Stimulated activated CD4-positive, alpha-beta T cell treated with anti-CD3 and anti-CD28 coated beads, Interleukin-1b, Interleukin-23, amount 100 ng/mL, for 1 hour (primary cell): Measurements from ENCODE around the gene KCNJ15.
"Not testable (repeated sequence)": the region's sequence is repeated elsewhere in the genome, so short reads cannot be mapped to it uniquely, and the experiment has no call there.

Source experiments
- DNase-seq, 2 donors: peaks; one replicate each; pipeline ENCODE4 v3.0.0-alpha.2; 2020; ENCODE audit warnings: low read depth in 2 of 2

Gene KCNJ15

DNA sequence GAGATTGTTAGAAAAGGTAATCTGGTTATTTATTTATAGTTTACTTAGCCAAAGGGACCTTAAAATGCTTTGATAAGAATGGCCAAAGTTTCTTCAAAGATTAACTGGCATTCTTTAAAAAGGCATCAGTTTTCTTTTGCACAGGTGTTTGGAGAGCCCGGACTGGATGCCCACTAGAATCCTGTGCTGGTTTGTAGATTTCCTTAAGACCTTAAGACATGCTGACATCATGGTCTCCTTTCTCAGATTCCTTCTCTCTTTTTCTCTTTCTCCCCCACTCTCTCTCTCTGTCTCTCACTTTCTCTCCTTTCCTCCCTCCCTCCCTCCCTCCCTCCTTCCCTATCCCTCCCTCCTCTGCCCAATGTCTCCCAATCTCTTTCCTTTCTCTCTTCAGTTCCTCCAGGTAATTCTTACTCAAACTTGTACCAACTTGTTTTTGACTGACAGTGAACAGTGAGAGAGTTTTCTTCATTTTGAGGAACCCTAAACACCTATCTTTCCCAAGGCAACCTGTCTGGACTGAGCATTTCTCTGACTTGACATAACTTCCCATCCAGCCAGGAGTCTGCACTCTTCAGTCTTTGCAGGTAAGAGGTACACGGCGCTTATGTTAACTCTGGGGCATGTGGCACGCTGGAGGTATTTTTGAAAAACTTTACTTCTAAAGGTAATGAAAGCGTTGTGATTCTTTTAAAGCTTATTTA is at the start of gene KCNJ15:
KCNJ15 (plus strand) TSS at position 393 of the 704 bp plus-strand sequence. CDS start 42,271 bp downstream, outside the sequence.
- no peak for DNase-seq

DNA sequence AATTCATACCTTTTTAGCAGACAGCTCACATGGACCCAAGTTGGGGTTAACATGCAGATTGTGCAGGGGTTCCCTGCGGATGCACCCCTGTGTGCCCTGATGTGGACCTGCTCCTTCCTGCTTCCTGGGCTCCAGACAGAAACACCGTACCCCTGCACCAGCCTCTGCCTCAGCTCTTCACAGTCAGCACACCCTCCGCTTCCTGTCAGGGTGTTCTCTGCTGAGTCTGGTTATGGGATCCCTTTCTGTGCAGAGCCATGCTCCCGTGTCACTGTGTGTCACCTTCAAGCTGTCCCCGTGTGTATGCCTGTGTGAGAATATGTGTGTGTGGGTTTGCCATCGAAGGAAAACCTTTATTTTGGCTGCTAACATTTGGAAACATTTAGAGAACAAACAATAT is 48.7 kb upstream of the KCNJ15 start:
- no peak for DNase-seq

DNA sequence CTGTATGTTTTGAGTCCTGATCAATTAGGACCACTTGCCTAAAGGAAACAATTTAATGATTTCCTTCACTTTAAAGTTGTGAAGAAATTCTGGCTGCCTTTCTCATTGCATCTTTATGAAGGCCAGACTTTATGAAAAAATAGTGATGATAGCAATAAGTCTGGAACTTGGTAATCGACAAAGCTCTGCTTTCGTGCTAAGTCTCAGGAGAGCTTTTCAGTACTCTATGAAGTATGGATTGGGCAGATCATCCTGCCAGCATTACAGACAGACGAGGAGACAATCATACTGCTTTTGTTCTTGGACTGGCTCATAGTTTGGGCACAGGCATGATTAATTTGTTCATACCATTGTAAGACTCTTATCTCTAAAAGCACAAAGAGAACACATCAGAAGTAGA is 45.5 kb upstream of the KCNJ15 start:
- DNase-seq = no peak

DNA sequence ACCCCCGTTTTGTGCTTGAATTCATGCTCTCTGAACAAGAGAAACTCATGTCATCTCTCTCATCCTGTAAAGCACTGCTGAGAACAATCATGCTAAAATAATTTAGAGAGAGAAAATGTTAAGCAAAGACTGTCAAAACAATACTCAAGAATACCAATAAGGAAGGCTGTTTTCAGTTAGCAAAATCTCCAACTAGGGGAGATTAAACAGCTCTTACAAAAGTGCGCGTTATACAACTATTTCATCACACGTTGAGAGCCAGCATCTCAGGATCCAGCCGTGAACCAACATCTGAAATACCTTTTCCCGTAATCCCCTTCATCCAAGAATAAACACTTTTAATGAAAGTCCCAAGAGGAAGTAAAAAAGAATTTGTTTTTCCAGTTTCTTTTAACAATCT is 44.1 kb upstream of the KCNJ15 start:
- no peak for DNase-seq

DNA sequence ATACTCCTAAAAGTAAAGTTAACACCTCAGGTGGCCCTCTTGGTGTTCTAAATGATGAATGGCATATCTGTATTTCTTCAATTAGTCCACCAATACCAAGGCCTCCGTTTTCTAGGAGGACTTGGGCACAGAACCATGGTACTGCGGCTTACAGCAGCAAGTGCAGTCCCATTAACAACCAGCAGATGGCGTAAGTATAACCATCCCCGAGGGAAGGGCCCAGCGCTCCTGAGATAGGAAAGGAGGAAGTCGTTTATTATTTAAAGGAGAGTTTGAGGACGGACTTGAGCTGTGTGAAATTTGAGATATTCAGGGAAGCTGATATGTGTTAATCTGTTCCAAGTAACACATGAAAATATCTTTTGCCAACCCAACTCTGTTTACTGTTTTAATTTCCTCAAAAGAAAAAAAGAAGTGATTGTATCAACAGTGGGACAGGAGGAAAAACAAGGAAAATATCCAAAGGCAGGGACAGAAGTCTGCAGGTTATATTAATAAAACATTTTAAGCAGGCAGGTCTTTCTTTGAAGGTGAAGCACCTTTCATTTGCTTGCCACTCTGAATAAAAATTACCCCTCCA is 37.7 kb upstream of the KCNJ15 start:
- DNase-seq = peak; percentile 25 to 40

DNA sequence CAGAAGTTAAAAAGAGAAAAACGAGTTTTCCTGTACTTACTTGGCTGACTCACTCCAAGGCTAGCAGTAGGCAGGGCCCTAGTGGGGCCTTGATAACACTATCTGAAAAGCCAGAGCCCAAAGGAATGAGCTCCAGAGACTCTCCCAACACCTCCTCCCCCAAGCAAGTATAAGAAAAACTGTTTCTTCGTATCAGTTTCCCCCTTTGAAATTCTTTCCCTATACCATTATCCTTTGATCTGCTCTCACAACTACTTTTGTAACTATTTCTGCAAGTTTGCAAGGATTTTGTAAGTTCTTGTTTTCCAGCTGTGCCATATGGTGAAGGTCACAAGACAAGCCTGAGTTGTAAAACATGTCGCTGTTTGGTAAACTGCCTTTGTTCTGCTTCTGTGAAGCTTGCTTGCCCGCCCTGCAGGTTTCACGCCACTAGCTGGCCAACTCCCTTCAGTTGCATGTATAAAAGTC is 36.5 kb upstream of the KCNJ15 start:
- no peak for DNase-seq

DNA sequence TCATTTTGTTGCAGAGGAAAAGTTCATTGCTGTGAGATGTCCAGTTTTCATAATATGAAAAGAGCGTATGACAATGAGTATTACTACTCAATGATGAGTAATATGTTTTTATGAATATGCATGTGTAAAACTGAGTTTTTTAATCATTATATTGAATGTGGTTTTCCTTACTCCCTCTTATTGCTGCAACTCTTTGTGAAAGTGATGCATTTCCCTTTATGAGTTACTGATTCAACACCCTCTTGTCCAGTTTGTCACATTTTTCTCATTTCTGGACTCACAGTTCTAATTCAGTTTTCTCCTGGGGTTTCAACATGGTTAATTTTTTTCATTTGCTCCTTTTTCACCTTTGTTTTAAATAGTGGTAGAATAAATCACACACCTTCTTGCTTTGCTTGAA is 35.2 kb upstream of the KCNJ15 start:
- no peak for DNase-seq

DNA sequence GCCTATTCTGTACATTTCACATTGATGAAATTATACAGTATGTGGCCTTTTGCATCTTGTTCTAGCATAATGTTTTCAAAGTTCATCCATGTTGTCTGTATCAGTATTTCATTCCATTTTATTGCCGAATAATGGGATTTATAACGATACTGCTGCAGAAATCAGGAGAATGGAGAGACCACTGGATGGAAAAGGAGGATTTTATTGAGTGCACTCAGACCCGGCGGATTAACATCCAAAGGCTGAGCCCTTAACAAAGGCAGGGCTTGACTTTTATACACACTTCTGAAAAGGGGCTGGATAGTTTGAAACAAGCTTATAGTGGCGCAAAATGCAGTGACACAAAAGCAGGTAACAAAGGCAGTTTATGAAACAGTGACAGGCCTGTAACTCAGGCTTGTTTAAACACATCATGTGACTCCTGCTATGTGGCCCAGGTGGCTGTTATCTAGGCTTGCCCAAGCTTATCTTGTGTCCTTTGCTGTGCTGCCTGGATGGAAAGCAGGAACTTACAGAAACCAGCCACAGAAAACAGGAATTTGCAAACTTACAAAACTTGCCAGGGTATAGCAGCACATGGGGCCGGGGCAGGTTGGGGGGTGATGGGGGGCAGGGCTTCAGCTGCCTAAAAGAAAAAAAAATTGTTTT is 32.8 kb upstream of the KCNJ15 start:
- DNase-seq = no peak

DNA sequence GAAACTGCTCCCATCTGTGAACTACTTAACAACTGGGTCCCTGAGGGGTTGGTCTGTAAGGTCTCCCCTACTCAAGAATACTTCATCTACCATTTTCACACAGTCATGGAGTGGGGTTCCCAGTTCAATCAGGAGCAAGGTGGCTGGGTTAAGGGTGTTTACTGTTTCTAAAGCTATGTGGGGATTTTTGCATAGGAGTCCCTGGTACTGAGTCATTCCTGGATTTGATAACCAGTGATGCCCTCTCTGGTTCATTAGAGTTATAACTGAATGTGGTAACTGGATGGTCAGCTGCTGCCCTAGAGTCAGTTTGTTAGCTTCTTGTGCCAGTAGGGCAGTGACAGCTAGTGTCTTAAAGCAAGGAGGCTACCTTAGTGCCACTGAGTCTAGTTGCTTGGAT is 29.4 kb upstream of the KCNJ15 start:
- no peak for DNase-seq

DNA sequence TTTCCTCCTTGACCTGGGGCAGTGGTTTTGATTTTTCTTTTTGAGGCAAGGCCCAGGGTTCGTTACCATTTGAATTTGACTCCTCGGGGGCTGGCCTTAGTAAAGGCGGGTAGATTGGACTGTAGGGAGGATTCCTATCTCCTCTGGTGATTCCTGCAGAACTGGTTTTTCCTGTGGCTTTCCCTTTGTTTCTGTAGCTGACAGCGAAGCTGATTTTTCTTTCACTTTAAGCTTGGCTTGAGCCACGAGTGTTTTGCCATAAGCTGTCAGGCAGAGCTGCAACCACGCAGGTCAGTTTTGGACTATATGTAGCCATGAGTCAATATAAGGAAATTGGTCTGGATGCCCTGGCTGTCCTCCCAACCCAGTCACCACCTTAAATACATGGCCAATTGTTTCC is 28.7 kb upstream of the KCNJ15 start:
- DNase-seq = no peak

DNA sequence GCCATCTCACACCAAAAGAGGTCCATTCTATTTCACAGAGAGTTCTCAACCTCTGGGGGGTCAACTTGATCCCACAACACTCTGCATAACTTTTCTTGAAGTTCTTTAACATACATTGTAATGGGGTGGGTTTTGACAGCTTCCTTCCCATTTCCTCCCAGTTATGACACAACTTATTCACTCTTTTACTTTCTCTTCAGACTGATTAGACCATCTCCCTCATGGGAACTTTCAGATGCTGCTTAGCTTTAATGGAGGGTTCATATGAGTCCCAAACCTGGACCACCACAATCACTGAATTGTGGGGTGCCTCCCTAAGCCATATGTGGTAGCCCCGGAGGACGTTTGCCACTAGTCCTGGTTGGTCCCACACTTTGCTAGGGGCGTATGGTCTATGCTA is 28.3 kb upstream of the KCNJ15 start:
- DNase-seq = no peak

DNA sequence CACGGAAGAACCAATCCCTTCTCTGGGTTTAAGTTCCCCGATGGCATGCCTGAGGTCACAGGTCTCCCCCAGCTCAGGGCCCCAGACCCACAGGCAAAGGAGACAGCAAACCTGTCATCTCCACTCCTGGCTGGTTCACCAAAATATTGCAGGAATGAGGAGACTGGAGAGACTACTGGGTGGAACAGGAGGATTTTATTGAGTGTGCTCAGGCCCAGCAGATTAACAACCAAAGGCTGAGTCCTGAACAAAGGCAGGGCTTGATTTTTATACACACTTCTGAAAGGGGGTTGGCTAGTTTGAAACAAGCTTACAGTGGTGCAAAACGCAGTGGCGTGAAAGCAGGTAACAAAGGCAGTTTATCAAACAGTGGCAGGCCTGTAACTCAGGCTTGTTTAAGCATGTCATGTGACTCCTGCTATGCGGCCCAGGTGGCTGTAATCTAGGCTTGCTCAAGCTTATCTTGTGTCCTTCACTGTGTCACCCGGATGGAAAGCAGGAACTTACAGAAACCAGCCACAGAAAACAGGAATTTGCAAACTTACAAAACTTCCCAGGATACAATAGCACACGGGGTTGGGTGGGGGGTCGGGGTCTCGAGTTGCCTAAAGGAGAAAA is 27.4 kb upstream of the KCNJ15 start:
- DNase-seq = no peak

DNA sequence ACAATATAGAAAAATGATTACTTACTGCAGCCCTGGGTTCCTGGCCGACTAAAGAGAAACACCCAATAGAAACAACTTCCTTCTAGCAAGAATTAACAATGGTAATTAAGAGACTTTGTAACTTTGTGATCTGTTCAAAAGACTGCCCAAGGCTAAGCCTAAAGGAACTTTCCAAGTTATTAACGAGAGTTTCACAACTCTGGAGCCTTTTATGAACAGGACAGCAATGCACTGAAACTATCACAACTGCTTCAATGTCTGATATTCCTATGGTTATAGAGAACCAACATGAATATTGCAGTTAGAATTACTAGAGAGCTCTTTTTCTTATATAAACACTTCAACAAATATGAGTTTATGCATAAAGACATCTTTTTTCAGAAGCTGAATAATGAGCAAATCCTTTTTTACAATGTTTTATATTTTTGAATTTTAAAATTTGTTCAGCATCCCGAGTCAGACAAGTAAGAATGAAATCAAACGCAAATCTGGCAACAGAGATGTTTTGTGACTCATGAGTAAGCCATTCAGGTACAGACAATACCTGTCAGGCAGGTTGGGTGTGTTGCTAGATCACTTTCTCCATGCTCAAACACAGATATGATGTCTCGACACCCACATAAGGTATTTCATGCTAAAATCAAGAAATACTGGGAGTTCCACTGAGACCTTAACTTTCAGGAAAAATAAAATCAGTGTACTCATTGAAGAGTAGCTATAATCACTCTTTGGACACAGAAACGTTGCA is 22.2 kb upstream of the KCNJ15 start:
- DNase-seq = no peak

DNA sequence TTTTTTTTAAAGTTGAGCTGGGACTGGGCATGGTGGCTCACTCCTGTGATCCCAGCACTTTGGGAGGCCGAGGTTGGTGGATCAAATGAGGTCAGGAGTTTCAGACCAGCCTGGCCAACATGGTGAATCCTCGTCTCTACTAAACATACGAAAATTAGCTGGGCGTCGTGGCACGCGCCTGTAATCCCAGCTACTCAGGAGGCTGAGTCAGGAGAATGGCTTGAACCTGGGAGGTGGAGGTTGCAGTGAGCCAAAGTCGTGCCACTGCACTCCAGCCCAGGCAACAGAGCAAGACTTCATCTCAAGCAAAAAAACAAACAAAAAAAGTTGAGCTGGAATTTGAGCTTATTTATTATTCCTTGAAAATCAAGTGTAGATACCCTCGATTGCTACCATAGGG is 21.5 kb upstream of the KCNJ15 start:
- DNase-seq = not testable (repeated sequence)

DNA sequence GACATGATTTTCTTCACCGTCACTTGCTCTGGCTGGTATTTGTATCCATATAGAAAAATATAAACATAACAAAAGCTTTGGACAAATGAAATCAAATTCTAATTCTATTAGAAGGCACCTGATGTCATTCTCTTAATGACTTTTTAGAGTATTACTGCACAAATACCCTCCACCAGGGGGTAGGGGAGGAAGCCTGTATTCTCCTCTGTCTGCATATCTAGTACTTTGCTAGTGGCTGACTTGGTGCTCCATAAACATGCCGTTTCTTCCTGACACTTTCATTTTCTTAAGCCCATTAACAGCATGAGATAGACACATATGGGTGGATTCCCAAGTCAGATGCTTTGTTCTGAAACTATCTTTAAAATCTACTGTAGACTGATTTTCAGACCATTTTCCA is 20.6 kb upstream of the KCNJ15 start:
- no peak for DNase-seq

DNA sequence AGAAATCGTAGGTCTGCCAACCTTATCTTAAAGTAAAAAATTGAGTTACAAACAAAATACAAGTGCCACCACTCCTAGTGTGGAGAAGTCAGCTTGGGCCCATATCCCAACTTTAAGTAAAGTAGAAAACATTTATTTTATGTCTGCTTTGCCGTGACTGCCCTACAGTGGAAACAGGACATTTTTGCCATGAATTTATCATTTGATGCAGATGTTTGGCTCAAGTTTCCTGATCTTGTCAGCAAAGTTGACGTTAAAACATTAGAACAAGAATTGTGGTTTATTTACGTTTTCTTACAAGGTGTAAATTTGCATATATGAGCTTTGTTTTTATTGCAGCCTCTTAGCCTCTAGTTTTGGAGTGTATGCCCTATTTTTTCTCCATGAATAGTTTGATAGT is 17.1 kb upstream of the KCNJ15 start:
- DNase-seq = no peak

DNA sequence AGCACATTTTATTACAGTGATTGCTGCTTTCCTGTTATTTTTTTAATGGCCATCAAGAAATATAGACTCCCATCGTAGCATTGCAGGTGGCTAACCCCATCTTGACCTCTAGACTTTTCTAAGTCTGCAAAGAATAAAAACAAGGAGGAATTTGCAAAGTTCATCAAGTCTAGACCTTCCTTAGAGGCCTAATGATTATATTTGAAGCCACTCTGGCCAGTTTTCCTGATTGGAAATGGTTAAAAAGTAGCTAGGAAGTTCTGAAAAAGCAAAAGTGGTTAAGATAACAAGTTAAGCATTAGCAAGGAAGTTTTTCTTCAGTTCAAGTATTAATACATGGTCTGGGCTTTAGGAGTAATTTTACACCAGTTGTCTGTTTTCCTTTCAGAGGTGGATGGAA is 16.7 kb upstream of the KCNJ15 start:
- no peak for DNase-seq

DNA sequence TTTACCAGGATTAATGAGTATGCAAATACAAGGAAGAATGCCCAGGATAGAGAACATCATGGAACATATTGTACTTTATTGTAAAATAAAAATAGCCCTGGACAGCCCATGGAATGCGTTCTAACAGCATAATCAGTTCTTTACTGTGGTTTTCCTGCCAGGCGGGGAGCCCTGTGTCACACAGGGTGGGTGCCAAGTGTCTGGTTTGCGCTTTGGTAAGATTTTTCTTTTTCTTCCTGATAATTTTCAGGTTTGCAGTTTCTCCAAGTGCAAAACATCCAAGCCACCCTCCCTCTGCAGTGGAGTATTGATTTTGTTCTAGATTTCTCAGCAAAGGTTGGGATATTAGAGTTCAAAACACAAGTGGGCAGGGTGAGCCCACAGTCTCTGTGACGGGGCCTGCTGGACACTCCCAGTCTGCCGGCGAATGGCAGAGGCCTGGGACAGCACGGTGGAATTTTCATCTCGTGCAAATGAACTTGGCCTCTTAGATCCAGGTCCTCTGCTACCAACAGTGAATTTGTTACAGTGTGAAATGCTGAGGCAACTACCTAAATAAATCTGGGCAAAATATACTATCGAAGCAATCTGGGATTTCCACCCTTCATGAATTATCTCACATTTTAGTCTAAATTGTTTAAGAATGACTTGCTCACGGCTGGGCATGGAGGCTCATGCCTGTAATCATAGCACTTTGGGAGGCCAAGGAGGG is 15.6 kb upstream of the KCNJ15 start:
- DNase-seq = no peak

DNA sequence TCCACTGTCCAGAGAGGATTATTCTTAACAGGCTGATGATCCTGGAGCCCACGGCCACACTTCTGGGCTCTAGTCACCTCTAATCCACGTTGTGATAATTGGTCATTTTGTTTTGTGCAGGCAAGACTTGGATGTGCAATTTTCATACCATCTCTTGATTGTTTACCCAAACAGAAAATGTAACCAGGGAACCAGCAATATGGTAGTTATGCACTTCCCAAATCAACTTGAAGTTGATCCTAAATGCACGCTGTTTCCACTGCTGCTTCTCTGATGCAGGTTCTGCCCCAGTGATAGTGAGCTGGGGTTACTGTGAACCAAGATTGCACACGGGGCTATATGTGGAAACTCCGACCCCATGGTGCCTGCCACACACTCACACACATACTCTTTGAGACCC is 14.7 kb upstream of the KCNJ15 start:
- no peak for DNase-seq

DNA sequence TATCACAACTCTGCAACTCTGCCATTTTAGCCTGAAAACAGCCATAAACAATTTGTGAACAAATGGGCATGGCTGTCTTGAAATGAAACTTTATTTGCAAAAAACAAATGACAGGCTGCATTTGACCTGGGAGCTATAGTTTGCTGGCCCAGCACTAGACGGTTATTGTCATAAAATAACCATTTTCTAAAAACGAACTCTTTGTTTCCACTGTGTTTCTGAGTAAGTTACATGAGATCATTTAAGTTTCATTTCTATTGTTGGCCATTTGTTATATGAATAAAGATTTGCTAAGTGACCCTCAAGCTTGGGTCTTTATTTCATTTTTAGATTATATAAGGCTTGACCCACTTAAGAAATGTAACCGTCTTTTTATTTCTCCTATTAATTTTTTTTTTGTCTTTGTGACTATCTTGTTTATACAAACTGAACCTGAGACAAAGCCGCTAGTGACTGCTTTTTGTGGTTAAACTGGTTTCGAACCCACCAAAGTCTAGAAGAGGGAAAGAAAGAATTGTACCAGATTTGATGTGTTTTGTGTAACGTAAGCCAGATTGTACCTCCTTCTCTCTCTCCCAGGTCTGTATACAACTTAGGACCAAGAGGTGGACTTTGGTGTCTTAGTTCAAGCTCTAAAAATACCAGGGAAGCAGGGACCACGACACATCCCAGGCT is 12.9 kb upstream of the KCNJ15 start:
- no peak for DNase-seq

DNA sequence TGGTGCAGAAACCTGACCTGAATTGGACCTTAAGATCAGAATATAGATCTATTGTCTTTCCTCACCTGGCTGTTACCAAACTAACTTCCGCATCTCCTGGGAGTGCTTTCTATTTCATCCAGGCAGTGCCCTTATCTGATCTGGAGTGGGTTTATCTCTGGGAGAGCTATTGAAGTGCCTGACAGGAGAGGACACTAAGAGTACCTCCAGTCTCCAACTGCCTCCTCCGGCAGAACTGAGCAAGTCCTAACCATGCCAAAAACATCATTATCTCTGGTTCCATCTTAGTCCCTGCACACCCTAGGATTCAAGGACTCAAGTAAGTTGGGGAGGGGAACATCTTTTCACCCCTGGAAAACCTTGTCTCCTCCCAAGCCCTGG is 12.4 kb upstream of the KCNJ15 start:
- DNase-seq = no peak
